G401 (cell line): ENCODE results near the gene DMGDH. TPM values are rescaled to one million over a fixed set of nuclear protein-coding genes. Genes with fewer than 3 reads are reported as not detected.

ENCODE experiments used
- DNase-seq: peaks from one replicate; pipeline ENCODE4 v3.0.0-alpha.2; 2015; ENCODE audit warnings: low spot score
- in situ Hi-C: cut with HindIII; loops from 2 replicates; pipeline ENCODE4 v1.10.0; 2016; ENCODE audit warnings: low sequenced_read_pairs, mixed read lengths
- total RNA-seq: library from RNA; depleted of rRNA; stranded (reverse); fragments of >200 nt; shearing (Covaris generic); gene quantifications from 2 replicates; pipeline ENCODE4 v1.2.3, GENCODE V29; 2014

Gene DMGDH
- total RNA-seq, 1 experiment from 2014 or later = not detected

DNA sequence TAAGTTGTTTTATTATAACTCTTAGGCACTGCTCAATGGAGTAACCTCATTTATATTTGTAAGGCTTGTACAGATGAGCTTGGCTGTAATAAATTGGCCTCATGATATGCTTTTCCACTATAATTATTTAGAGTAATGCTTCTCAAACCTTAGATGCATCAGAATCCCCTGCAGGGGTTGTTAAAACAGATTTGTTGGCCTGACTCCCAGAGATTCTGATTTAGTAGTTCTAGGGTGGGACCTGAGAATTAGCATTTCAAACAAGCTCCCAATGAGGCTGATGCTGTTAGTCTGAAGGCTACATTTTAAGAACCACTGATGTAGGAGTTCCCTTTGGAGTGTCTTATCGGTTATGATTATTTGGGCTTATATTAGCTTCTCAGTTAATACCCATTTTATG is 46.1 kb downstream of the DMGDH start:
- DNase-seq = no peak
- in situ Hi-C loops = no loop called here

DNA sequence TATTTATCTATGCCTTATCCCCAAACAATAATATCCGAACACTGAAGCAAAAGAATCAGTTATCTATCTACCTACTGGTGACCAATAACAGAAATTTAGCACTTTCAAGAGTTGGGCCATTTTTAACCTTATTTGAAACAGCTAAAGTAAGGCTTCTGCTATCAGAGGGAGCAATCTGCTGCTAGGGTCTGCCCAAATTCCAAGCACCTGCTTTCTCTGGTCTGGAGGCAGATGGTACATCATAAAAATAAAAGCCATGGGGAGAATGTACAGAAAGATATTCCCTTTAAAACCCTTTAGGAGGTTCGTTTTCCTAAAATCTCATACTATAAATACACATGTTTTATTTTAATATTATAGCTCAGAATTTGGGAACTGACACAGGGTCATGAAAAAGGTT is 46.7 kb downstream of the DMGDH start:
- in situ Hi-C loops = no loop called here
- DNase-seq = no peak

DNA sequence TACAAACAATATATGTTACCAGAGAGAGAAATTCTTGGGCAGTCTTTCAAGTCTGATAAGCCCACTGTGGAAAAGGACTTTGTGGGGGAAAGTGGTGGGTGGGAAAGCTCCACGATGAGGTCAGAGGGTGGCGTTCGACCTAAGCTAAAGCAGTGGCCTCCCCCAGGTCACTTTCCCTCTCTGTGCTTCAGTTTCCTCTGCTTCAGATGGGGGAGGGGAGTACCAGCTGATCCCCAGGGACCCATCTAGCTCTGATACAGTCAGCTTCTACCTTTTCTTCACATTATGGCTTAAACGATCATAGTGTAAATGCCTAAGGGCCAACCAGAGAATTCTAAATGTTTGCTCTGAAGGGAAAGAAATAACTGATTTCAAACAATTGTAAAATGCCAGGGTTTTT is 47.7 kb downstream of the DMGDH start:
- in situ Hi-C loops = no loop called here
- DNase-seq = no peak

DNA sequence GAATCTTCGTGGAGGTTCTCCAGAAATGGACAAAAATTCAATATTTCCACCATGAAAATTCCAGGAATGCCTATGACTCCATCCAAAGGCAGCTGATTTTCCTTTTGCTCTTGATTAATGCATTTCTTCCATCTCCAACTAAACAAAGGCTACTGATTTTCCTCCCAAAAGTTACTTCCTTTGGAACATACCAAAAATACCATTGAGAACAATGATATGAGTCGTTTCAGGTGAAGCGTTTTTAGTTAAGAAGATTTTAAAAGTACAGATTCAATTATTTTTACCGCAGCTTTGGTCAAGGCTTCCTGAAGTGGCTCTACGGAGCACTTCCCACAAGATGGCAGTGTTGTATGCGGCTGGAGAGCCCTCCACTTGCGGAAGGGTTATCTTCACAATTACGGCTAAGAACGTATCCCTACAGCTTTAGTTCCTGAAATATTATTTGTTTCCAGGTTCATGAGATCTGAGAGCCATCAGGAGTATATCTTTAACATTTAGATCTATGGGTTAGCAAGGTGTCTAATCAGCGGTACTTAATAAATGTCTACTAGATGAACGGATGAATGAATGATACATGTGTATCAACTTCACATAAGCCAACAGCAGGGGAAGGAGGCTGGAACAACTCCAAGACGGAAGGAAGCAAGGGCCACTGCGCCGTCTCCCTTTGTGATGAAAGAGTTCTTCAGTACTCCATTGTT is 48.5 kb downstream of the DMGDH start:
- DNase-seq = peak; percentile 67
- in situ Hi-C loops = no loop called here

DNA sequence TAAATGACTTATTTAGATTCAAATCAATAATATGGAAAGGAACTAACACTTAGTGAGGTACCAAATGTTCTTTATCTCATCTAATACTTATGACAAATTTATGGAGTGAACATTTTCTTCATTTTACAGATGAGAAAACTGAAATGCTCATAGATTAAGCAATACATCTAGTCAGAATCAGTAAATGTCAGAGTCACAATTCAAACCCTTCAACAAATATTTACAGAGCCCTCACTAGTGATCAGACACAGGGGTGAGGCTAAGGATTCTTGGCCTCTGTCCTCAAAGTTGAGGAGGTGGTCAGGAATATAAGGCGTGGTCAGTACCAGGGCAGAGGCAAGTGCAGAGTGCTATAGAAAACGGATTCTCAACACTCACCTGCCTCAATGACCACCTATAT is 54.8 kb downstream of the DMGDH start:
- no peak for DNase-seq
- in situ Hi-C loops = no loop called here

DNA sequence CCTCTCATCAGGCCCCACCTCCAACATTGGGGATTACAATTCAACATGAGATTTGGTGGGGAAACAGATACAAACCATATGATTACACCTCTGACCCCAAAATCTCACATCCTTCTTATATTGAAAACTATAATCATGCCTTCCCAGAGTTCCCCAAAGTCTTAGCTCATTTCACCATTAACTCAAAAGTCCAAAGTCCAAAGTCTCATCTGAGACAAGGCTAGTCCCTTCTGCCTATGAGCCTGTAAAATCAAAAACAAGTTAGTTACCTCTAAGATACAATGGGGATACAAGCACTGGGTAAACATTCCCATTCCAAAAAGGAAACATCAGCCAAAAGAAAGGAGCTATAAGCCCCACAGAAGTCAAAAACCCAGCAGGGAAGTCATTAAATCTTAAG is 57.6 kb downstream of the DMGDH start:
- in situ Hi-C loops = no loop called here
- no peak for DNase-seq

DNA sequence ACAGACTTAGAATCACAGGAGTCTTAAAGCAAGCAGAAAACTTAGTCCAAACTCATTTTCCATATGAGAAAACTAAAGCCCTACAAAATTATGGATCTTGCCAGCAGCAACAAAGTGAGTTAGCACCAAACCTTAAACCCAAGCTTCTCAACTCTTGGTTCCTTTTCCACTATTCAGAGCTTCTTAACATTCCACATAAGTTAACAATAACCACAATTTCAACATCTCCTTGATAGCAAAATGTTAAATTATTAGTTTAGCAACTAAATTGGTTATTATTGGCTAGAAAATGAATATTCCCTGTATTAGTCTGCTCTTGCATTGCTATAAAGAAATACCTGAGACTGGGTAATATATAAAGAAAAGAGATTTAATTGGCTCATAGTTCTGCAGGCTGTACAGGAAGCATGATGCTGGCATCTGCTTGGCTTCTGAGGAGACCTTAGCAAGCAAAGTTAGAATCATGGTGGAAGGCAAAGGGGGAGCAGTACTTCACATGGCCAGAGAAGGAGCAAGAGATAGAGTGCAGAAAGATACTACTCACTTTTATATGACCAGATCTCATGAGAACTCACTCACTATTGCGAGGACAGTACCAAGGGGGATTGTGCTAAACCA is 58.1 kb downstream of the DMGDH start:
- in situ Hi-C loops = no loop called here
- no peak for DNase-seq

DNA sequence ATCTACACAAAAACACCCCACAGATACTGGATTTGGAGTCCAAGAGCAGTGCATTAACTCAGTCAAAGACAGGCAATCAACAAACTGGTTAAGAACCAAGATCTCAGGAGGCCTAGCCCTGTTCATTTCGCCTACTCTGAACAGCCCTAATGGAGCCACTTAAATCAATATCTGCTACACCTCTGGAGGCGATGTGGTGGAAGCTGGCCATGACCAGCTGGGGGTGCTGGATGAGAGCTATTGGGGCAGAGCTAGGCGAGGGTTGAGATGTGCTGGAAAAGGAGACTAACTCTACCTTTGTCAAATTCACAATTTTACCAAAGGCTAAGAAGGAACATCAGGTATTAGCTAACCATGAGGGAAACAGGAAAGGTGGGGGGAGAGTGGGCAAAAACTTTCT is 61.1 kb downstream of the DMGDH start:
- no peak for DNase-seq
- in situ Hi-C loops = no loop called here

DNA sequence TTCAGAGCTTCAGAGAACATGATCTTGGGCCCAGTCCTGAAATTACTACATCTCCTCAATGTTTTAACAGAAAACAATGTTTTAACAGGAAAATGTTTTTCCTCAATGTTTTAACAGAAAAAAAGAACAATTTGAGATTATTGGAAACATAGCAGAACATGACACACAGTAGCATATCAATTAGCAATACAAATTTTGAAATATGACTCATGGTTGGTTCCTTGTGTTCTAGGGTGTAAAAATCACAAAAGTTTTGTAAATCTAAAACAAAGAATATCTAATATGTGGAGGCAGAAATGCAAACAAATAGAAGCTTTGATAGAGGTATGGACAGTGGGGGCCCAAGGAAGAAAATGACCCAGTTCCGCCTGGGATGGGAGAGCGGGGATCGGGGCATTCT is 61.6 kb downstream of the DMGDH start:
- in situ Hi-C loops = no loop called here
- DNase-seq = no peak

DNA sequence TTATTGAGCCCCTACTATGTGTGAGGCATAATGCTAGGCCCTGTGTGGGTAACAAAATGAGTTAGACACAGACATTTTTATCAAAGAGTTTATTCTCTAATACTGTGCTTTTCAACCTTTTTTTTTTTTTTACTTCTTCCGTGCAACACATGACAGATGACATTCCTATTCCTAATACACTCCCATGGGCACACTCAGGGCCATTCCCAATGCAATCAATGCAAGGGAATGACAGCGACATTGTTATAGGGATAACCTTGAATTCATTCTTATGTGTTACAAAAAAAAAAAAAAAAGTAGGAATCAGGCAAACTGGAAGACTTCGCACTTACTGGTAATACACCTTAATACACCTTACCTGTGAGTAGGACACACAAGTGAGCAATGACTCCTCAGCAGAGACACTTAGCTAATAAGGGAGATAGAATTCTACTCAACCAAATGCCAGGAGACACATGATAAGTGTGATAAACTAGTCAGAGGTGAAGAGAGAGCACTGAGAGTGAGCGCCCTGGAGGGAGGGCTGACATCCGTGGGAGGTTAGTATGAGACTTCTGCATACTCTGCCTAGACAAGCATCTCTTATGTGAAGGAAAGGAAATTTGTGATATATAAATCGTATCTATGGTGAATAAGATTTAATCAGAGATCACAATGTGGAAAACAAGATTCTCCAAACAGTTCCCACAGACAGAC is 63.4 kb downstream of the DMGDH start:
- in situ Hi-C loops = no loop called here
- DNase-seq = no peak

DNA sequence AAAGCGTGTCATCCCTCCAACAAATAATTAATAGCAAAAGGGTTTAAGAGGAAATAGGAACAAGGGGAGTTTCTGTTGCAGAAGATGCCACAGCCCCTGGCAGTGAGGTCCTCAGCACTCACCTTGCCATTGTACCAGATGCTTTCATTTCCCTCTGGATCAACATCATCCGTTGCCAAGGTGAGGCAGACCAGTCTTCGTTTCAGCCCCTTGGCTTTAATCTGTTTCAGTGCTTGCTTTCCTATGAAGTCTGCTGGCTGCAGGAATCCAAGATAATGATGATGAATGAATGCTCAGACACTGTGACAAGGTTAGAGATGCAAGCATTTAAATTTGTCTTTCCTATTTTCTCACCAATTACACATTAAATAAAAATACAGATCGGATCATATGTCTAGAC is 64.3 kb downstream of the DMGDH start:
- in situ Hi-C loops = no loop called here
- DNase-seq = no peak

DNA sequence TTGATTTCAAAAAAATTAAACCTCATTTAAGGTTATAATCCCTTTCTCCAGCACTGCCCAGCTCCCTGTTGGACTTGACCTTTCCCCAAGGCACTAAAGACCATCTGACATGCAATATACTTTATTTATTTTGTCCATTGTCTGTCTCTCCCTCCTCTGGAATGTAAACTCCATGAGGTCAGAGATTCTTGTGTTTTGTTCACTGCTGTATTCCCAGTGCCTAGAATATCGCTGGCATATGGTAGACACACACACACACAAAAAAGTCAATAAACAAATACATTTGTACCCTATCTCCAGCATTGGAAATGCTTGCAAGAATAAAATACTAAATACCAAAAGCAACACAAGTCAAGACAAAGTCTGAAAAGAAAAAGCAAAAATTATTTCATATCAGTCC is 67.1 kb downstream of the DMGDH start:
- in situ Hi-C loops = no loop called here
- DNase-seq = no peak

DNA sequence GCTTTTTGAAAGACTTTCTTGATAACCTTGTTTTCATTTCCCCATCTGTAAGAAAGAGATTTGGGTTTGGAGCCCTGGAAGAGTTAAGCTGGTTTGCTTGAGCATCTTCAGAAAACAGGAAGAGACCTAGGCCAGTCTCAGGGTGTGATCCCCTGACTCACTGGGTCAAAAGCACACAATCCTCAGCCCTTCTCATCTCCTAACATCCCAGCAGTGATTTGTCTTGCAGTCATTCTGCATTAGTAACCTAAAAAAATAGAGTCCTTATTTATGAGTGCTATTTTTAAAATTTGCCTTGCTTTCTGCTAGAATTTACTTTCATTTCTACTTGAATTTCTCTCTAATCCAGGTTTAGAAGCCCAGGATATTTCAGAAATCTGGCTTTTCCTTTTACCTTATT is 68.0 kb downstream of the DMGDH start:
- no peak for DNase-seq
- in situ Hi-C loops = no loop called here

DNA sequence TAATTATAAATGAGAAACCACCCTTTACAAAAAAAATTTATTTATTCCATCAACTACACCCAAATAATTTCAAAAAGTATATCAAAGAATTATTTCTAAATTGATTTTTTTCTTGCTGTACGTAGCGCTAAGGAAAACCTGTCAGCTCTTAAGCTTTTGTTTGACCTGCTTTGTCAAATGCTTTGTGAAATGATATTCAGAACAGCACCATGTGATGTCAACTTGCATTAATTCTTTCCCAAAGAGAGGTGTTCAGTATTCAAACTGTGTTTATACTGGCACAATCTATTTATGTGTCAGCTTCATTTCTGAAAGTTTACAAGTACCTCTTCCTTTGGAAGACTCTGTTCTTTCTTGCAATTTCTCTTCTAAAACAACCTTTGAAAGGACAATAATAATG is 72.4 kb downstream of the DMGDH start:
- in situ Hi-C loops = no loop called here
- no peak for DNase-seq

DNA sequence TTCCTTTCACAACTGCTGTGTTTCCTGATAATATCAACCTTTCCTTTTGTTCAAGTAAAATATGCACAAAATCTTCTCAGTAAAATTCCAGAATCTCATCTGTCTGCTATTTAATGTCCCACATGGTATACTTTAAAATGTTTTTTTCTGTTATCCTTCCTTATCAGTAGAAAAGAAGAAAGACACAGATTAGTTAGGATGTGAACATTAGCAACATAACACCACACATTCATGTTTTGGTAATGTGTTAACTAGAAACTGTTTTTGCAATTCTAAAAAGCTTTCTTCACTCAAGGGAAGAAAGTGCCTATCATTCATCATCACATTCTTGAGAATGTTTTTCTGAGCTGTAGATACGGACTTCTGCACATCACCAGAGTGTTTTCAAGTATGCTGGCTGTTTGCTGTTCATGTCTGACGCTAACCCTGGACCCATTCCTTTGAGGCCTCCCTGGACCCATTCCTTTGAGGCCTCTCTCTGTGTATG is 73.9 kb downstream of the DMGDH start:
- in situ Hi-C loops = no loop called here
- no peak for DNase-seq

DNA sequence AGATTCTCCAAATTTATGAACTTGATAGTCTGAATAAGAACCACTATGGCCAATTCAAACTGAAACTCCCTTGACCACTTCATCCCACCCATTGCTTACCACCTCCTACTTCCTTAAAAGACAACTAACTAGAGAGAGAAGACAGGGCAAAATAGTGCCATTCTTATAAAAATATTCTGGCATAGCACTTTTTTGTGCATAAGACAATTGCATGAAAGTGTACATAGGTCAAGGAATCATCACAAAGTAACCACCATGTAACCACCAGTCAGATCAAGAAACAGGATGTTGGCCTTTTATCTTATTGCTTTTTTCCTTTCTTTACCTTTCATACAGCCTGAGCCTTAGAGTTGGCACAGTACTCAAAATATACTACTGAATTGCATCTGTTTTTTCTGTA is 76.3 kb downstream of the DMGDH start:
- DNase-seq = no peak
- in situ Hi-C loops = no loop called here

DNA sequence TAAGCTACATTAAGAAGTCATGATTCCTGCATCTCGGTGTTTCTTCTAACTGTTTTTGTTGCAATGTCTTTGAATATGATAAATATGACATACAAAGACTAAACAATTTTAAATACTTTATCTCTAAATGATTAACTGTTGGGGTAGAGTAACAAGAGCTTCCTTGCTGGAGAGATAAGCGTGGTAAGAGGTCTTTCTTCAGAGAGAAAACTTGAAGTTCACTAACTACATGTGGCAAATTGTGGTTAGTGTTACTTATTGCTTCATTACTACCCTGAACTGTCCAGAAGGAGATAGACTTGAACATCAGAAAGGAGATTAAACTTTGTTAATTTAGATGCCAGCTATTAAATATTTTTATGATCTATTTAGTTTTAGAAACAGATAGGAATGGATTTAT is 77.3 kb downstream of the DMGDH start:
- in situ Hi-C loops = no loop called here
- DNase-seq = no peak

DNA sequence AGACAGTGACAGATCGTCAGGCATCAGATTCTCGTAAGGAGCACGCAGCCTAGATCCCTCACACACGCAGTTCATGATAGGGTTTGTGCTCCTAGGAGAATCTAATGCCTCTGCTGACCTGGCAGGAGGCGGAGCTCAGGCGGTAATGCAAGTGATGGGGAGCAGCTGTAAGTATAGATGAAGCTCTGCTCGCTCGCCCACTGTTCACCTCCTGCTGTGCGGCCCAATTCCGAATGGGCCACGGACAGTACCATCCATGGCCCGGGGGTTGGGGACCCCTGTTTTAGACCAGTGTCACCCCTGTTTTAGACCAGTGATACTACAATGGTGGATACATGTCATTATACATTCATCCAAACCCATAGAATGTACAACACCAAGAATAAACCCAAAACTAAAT is 80.4 kb downstream of the DMGDH start:
- in situ Hi-C loops = no loop called here
- no peak for DNase-seq

DNA sequence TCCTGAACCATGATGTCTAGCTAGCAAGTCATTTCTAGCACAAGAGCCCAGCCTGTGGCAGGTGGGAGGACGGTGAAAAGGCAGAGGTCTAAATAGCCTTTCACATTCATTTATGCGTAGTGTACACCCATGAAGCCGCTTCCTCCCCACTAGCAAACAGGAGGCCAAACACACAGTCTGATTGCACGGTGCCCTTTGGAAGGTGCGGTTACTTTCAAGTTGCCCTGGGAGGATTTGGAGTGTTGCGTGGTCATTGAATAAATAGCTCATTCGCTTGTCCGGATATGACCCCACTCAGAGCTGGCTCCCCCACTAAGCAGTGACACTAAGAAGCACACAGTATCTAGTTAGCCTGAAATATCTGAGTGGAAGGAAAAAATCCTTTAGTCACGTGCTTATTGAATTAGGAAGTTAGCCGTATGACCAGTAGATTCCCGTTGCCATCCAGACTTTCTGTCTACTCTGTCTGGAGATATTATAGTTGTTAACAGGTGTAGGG is 83.7 kb downstream of the DMGDH start:
- in situ Hi-C loops = no loop called here
- DNase-seq = peak; percentile 63

DNA sequence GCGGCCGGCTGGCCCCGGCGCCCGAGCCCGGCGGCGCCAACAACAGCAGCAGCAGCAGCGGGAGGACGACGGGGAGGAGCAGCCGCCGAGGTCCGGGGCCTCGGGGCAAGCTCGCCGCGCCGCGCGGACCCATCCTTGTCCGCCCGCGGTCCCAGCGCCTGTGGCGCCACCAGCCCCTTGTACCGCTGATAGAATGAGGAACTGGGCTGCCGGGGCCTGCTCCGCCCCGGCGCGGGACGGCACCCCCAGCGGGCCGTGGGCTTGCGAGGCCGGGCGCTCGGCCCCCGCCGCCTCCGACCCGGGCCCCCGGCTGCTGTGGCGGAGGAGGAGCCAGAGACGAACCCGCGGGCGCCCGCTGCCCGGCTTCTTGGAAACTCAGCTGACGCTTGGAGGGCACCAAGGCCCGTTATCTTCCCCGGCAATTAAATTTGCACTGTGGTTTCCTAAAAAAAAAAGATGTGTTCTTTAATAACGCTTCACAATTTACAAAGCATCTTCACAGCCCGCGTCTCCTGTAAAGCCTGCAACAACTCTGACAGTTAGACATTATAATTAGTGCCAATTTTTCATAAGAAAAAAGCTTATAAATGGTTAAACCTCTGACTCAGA is 84.3 kb downstream of the DMGDH start, which contains the start of gene ARSB:
Gene ARSB, minus strand, starts transcription at position 195 of the 609 bp plus-strand sequence. Its CDS starts 62 bp downstream, at position 133.
- peak; percentile 58 for DNase-seq
- in situ Hi-C loops = no loop called here
